Parathyroid adenoma (tissue), 2 donors: ENCODE results near the gene TMEM132C.

Experiments
- H2AFZ ChIP-seq: fragments of 300-600 bp; sonication (generic); one replicate; pipeline ENCODE4 v1.7.0; 2017; ENCODE audit warnings: antibody characterized with exemption, mild to moderate bottlenecking
- H3K27ac ChIP-seq: fragments of 300-600 bp; sonication (generic); one replicate; pipeline ENCODE4 v1.7.0; 2017
- H3K27me3 ChIP-seq: fragments of 300-600 bp; sonication (generic); one replicate; pipeline ENCODE4 v1.7.0; 2017; ENCODE audit warnings: low read length; ENCODE audit not compliant: control insufficient read depth, insufficient read depth
- H3K36me3 ChIP-seq: fragments of 300-600 bp; sonication (generic); one replicate; pipeline ENCODE4 v1.7.0; 2017; ENCODE audit warnings: low read length; ENCODE audit not compliant: control insufficient read depth, insufficient read depth
- H3K4me1 ChIP-seq: fragments of 300-600 bp; sonication (generic); one replicate; pipeline ENCODE4 v1.7.0; 2017; ENCODE audit warnings: control low read depth
- H3K4me2 ChIP-seq: fragments of 300-600 bp; sonication (generic); one replicate; pipeline ENCODE4 v1.7.0; 2017; ENCODE audit warnings: low read length
- H3K4me3 ChIP-seq: fragments of 300-600 bp; sonication (generic); one replicate; pipeline ENCODE4 v1.7.0; 2017; ENCODE audit warnings: low read depth, low read length
- H3K79me2 ChIP-seq: fragments of 300-600 bp; sonication (generic); one replicate; pipeline ENCODE4 v1.7.0; 2017; ENCODE audit warnings: control low read depth
- H3K9ac ChIP-seq: fragments of 300-600 bp; sonication (generic); one replicate; pipeline ENCODE4 v1.7.0; 2017; ENCODE audit warnings: mild to moderate bottlenecking
- H3K9me3 ChIP-seq: fragments of 300-600 bp; sonication (generic); one replicate; pipeline ENCODE4 v1.7.0; 2017; ENCODE audit warnings: low read length; ENCODE audit not compliant: control insufficient read depth
- TF ChIP-seq, protein P1 (sequence below): fragments of 300-600 bp; sonication (generic); IDR thresholded peaks from one replicate; pipeline ENCODE4 v1.7.0; 2017; ENCODE audit warnings: antibody characterized with exemption, mild to moderate bottlenecking
- donor health status: primary hyperparathyroidism.

TMEM132C gene

DNA sequence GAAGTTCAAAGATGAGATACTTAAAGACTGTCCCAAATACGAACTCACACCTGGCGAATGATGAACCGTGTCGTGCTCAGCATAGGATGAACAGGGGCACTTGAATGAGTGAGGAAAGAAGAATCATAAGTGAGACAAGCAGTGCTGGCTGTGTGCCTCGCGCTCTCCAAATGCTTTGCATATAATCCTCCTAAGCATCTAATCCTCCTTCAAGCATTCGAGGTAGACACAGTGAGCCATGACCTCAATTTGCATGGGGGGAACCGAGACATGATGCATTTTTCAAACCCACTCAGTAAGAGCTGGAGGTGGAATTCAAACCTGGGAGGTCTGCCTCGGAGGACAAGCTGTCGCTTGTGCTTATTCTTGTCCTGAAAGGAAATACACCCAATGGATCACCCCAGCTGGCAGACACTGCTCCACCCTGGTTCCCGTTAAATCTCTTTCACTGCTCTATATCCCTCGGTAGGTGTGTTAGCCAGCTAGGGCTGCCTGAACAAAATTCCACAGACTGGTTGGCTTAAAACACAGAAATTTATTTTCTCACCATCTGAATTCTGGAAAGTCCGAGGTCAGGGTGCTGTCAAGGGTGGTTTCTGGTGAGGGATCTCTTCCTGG is 282.7 kb downstream of the TMEM132C start:
- H3K27me3 ChIP-seq: peaks cover 3% of the 10 kb centered on the region
- no peak overlapping the region for H3K9ac ChIP-seq
- H3K9me3 ChIP-seq: no peaks in the 10 kb centered on the region
- H3K4me1 ChIP-seq: no peaks in the 10 kb centered on the region
- H3K36me3 ChIP-seq: no peaks in the 10 kb centered on the region
- TF ChIP-seq, protein P1, sequence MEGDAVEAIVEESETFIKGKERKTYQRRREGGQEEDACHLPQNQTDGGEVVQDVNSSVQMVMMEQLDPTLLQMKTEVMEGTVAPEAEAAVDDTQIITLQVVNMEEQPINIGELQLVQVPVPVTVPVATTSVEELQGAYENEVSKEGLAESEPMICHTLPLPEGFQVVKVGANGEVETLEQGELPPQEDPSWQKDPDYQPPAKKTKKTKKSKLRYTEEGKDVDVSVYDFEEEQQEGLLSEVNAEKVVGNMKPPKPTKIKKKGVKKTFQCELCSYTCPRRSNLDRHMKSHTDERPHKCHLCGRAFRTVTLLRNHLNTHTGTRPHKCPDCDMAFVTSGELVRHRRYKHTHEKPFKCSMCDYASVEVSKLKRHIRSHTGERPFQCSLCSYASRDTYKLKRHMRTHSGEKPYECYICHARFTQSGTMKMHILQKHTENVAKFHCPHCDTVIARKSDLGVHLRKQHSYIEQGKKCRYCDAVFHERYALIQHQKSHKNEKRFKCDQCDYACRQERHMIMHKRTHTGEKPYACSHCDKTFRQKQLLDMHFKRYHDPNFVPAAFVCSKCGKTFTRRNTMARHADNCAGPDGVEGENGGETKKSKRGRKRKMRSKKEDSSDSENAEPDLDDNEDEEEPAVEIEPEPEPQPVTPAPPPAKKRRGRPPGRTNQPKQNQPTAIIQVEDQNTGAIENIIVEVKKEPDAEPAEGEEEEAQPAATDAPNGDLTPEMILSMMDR: no peak
- no peaks in the 10 kb centered on the region for H3K79me2 ChIP-seq
- no peak overlapping the region for H3K4me2 ChIP-seq
- no peak overlapping the region for H3K27ac ChIP-seq
- no peak overlapping the region for H3K4me3 ChIP-seq
- no peak overlapping the region for H2AFZ ChIP-seq

DNA sequence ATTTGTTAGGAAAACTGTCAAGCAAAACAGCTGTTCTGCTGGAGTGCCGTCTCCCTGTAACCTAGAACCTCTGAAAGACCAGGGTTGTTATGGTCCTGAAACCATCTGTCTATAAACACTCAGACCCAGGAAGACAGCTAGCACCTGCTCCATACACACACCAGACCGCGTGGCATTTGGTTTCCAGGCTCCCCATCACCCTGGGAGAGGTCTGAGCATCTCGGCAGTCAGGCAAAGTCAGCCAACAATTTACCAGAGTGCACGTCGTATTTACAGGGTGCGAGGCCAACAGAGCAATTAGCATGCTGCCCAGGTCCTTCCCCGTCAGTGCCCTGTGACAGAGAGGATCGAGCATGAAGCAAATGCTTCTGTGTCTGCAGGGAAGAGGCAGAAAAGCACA is 284.3 kb downstream of the TMEM132C start:
- no peaks in the 10 kb centered on the region for H3K79me2 ChIP-seq
- TF ChIP-seq, protein P1: no peak
- no peaks in the 10 kb centered on the region for H3K9me3 ChIP-seq
- H3K27me3 ChIP-seq: peaks cover 3% of the 10 kb centered on the region
- no peaks in the 10 kb centered on the region for H3K4me1 ChIP-seq
- H3K4me2 ChIP-seq: no peak overlapping the region
- H3K36me3 ChIP-seq: no peaks in the 10 kb centered on the region
- no peak overlapping the region for H3K27ac ChIP-seq
- H2AFZ ChIP-seq: no peak overlapping the region
- H3K9ac ChIP-seq: no peak overlapping the region
- H3K4me3 ChIP-seq: no peak overlapping the region

DNA sequence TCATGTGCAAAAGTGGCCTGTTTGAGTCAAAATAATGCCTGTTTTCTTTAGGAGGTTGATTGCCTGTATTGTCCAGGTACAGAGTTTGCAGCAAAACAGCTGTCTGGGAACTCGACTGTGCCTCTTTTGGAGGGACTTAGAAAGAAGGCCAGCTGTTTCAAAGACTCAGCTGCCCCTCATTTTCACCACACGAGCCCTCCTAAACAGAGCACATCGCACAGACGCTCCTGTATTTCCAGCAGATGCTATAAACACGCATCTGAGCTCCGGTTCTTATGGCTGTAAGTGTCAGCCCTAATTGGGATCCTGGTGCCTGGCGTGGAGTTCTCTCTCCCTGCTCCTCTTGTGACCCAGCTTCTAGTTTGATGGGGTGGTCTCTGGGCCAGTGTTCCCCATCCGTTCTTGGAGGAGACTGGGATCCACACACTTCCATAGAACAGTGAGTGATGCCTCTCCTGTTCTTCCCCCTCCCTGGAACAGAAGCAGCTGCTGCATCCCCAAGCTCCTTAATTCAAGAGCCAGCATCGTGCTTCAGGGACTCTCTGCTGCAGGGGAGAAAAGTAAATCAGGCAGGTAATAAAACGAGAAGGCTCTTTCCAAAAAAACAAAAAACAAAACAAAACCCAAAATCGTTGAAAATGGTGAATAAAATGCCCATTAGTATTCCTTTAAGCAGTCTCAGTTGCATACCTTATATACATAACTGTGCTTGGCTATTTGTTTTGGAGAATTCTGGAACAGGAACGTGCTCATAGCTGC is 287.8 kb downstream of the TMEM132C start:
- H3K4me1 ChIP-seq: no peaks in the 10 kb centered on the region
- TF ChIP-seq, protein P1: no peak
- H3K79me2 ChIP-seq: no peaks in the 10 kb centered on the region
- H3K4me3 ChIP-seq: no peak overlapping the region
- H3K9ac ChIP-seq: no peak overlapping the region
- no peak overlapping the region for H2AFZ ChIP-seq
- no peaks in the 10 kb centered on the region for H3K9me3 ChIP-seq
- H3K4me2 ChIP-seq: no peak overlapping the region
- no peaks in the 10 kb centered on the region for H3K36me3 ChIP-seq
- H3K27me3 ChIP-seq: peaks cover 3% of the 10 kb centered on the region
- no peak overlapping the region for H3K27ac ChIP-seq

DNA sequence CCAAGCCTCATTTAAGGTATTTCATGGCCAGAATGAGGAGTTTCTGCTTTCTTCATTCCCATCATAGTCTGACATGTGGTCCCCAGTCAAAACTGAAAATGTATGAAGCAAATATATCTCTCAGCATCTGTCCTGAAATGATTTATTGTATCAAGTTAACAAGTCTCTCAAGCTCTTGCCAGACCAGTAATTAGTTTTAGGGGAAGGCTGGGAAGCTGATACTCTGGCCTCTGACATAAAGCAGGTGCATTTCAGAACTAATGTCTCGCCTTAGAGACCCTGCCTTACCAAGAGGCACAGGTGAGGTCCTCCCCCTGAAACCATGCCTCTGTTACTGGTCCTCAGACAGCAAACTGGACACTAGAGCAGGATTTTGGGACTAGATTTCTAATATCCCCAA is 290.3 kb downstream of the TMEM132C start:
- no peak overlapping the region for H3K9ac ChIP-seq
- no peak overlapping the region for H2AFZ ChIP-seq
- no peaks in the 10 kb centered on the region for H3K36me3 ChIP-seq
- no peaks in the 10 kb centered on the region for H3K4me1 ChIP-seq
- no peak overlapping the region for H3K4me2 ChIP-seq
- no peaks in the 10 kb centered on the region for H3K9me3 ChIP-seq
- H3K79me2 ChIP-seq: no peaks in the 10 kb centered on the region
- TF ChIP-seq, protein P1: no peak
- no peak overlapping the region for H3K27ac ChIP-seq
- H3K27me3 ChIP-seq: no peaks in the 10 kb centered on the region
- H3K4me3 ChIP-seq: no peak overlapping the region
